Measurements from ENCODE around the gene CRB3.

The CRB3 gene

DNA sequence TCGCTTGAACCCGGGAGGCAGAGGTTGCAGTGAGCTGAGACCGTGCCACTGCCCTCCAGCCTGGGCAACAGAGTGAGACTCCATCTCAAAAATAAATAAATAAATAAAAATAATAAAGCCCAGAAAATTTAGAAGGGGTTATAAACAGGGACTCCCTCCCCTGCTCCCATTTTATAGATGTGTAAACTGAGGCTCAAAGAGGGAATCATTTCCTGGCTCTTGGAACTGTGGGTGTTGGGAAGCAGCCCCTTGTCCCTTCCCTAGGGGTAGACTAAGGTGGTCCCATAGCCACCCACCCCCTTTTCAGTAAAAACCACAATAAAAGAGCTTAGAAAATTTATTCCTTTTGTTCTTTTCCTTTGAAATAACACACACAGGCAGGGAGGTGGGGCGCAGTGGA lies 24.3 kb upstream of the CRB3 start:
- no peak for DNase-seq (ENCODE audit: low read depth)
- TF ChIP-seq, protein P1, sequence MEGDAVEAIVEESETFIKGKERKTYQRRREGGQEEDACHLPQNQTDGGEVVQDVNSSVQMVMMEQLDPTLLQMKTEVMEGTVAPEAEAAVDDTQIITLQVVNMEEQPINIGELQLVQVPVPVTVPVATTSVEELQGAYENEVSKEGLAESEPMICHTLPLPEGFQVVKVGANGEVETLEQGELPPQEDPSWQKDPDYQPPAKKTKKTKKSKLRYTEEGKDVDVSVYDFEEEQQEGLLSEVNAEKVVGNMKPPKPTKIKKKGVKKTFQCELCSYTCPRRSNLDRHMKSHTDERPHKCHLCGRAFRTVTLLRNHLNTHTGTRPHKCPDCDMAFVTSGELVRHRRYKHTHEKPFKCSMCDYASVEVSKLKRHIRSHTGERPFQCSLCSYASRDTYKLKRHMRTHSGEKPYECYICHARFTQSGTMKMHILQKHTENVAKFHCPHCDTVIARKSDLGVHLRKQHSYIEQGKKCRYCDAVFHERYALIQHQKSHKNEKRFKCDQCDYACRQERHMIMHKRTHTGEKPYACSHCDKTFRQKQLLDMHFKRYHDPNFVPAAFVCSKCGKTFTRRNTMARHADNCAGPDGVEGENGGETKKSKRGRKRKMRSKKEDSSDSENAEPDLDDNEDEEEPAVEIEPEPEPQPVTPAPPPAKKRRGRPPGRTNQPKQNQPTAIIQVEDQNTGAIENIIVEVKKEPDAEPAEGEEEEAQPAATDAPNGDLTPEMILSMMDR (IDR thresholded peaks at IDR 0.05; ENCODE audit: control insufficient read depth, extremely low read depth, insufficient read depth) = no peak
- H3K4me3 ChIP-seq (ENCODE audit: low read depth, low read length) = no peak overlapping the region

DNA sequence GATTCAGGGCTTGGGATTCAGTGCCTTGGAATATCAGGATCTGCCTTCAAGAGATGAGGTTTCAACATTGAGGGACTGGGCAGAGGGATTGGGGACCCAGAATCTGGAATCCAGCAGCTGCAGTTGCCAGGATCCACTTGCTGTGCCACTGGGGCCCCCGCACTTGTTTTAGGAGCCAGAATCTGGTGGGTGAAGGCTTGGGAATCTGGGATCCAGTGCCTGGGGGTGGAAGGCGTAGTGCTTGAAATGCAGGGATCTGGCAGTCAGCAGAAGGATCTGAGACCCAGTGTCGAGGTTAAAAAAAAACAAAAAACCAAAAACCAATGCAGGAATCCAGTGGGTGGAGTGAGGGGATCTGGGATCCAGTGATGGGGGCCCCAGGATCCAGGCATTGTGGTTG lies 23.2 kb upstream of the CRB3 start:
- TF ChIP-seq, protein P1 (IDR thresholded peaks at IDR 0.05; ENCODE audit: control insufficient read depth, extremely low read depth, insufficient read depth) = no peak

DNA sequence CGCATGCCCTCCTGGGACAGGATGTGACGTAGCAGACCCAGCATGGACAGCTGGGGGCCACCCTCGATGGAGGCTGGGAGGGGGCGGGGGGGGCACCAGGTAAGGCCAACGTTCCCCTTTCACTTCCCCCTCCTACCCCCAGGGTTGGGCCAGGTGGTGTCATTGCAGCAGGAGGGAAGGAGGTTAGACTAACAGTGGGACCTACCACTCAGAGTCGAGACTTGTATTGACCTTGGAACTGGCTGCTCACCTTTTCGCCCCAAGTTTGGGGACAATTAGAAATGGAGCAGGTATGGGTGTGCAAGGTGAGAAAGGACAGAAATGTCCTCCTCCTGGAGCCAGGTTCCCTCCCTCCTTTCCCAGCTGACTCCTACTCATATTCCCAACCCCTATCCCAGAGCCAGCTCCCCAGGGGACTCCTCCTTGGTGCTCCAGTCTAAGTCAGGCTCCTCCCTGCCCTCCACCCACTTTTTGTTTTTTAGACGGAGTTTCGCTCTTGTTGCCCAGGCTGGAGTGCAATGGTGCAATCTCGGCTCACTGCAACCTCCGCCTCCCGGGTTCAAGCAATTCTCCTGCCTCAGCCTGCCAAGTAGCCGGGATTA lies 21.9 kb upstream of the CRB3 start:
- DNase-seq (ENCODE audit: low read depth) = no peak
- TF ChIP-seq, protein P1 (IDR thresholded peaks at IDR 0.05; ENCODE audit: control insufficient read depth, extremely low read depth, insufficient read depth) = no peak
- no peak overlapping the region for H3K4me3 ChIP-seq (ENCODE audit: low read depth, low read length)

More for the DNA sequence above, 23.2 kb upstream of the CRB3 start:
- DNase-seq (ENCODE audit: low read depth) = no peak
- H3K4me3 ChIP-seq (ENCODE audit: low read depth, low read length) = no peak overlapping the region

DNA sequence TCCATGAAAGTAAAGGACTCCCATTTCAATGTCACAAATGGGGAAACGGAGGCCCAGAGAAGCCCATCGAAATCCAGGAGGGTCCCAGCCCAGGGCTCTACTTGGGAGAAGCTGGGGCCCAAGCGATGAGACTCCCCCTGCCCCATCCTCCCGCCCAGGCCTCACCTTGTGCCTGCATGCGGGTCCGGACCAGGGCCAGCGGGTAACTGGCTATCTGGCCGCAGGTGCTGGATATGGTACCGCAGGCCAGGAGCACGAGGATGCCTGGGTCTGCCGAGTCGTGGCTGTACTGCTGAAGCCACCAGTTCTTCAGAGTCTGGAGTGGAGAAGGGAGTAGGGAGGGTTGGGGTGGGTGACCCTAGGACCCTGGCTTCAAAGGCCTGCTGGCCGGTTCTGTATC lies 20.1 kb upstream of the CRB3 start:
- TF ChIP-seq, protein P1 (IDR thresholded peaks at IDR 0.05; ENCODE audit: control insufficient read depth, extremely low read depth, insufficient read depth) = no peak
- no peak overlapping the region for H3K4me3 ChIP-seq (ENCODE audit: low read depth, low read length)
- DNase-seq (ENCODE audit: low read depth) = no peak

DNA sequence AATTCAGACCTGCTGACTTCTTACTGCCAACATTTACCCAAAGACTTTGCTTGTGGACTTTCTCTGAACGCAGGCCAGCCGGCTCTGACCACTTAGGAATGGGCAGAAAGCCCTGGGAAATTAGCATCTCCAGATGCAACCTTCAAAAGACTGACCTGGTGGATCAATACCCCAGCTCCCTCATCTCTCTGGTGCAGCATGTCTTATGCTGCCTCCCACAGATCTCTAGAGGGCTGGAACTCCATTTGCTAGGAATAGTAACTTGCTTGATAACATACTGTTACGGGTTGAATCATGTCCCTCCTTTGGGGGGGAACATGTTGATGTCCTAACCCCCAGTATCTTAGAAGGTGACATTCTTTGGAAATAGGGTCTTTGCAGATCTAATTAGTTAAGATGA lies 17.6 kb upstream of the CRB3 start:
- H3K4me3 ChIP-seq (ENCODE audit: low read depth, low read length) = no peak overlapping the region
- DNase-seq (ENCODE audit: low read depth) = no peak
- TF ChIP-seq, protein P1 (IDR thresholded peaks at IDR 0.05; ENCODE audit: control insufficient read depth, extremely low read depth, insufficient read depth) = no peak

DNA sequence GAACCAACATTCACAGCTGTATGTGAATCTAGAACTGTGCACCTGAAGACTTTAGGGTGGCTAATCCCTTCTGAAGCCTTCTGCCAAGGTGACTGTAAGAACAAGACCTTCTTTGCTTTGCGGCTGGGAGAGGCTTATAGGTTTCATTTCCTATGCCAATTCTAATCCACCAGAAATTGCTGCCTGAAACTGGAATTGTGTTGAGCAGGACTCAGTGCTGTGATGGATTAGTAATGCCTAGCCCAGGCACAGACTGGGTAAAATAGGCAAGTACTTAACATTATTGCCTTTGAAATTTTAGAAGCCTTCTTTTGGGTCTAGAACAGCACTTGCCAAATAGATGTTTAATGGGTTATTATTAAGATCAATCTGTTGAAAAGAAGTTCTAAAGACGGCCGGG lies 16.0 kb upstream of the CRB3 start:
- no peak for DNase-seq (ENCODE audit: low read depth)
- no peak overlapping the region for H3K4me3 ChIP-seq (ENCODE audit: low read depth, low read length)
- TF ChIP-seq, protein P1 (IDR thresholded peaks at IDR 0.05; ENCODE audit: control insufficient read depth, extremely low read depth, insufficient read depth) = no peak

DNA sequence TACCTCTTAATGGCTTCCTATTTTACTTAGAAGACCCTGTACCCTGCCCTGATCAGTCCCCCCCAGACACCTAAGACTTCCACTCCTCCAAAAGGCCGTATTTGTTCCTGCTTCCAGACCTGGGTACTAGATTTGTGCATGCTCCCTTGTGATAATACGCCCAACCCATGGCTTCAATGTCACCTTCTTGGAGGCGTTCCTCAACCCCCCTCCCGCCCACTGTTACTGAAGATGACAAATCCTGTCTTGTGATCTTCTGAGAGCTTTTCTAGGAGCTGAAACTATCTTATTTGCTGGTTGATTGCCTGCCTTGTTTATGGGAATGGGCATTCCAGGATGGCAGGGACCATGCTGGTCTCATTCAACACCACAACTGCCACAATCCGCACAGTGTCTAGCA lies 13.9 kb upstream of the CRB3 start:
- TF ChIP-seq, protein P1 (IDR thresholded peaks at IDR 0.05; ENCODE audit: control insufficient read depth, extremely low read depth, insufficient read depth) = no peak
- H3K4me3 ChIP-seq (ENCODE audit: low read depth, low read length) = no peak overlapping the region
- DNase-seq (ENCODE audit: low read depth) = no peak
